Measurements from ENCODE around the gene FGF18. TPM values are rescaled to one million over a fixed set of nuclear protein-coding genes. Genes with fewer than 3 reads are reported as not detected.

FGF18 gene
- total and polyA plus RNA-seq, 2 donors (not counting 3 experiments of a cell fraction or from before 2014, with no cell fraction given) = 0.04 to 0.27 TPM

- no peak for FAIRE-seq
- Histone ChIP-seq H3K36me3 (ENCODE audit: control insufficient read depth in 2 of 2, extremely low read depth in 1 of 2, insufficient read depth in 2 of 2, low read length in 2 of 2) (no peaks in the 10 kb centered on the region), H3K9me3 (replicated peaks; ENCODE audit: control insufficient read depth, insufficient read depth, low read length) (no peaks in the 10 kb centered on the region), H3K27me3 (ENCODE audit: control insufficient read depth in 2 of 2, insufficient read depth in 2 of 2, low read length in 2 of 2) (no peaks in the 10 kb centered on the region), H3K9ac (replicated peaks; ENCODE audit: extremely low read depth, insufficient read depth, low read length) (no peak overlapping the region), H2AFZ (ENCODE audit: low read depth, low read length) (no peak overlapping the region), H4K20me1 (replicated peaks; ENCODE audit: control insufficient read depth, extremely low read depth, insufficient read depth, low read length) (no peaks in the 10 kb centered on the region), H3K9me1 (replicated peaks; ENCODE audit: control insufficient read depth, extremely low read depth, insufficient read depth, low read length) (no peaks in the 10 kb centered on the region), H3K4me2 (ENCODE audit: insufficient read depth, low read length) (no peak overlapping the region), H3K4me3 (replicated peaks in 1 of 3; ENCODE audit: insufficient read depth in 1 of 3, low read depth in 1 of 3, low read length in 3 of 3) (no peak overlapping the region), H3K27ac (ENCODE audit: insufficient read depth, low read depth, low read length) (no peak overlapping the region), H3K4me1 (ENCODE audit: control insufficient read depth, extremely low read depth, insufficient read depth, low read length) (no peaks in the 10 kb centered on the region), H3K79me2 (ENCODE audit: control insufficient read depth, insufficient read depth, low read length) (no peaks in the 10 kb centered on the region)
- BruUV-seq (replicated peaks) = no TSS peak
- dilution Hi-C loops (cut with MboI; ENCODE audit: extremely low pct_ligation_motif_present, low sequenced_read_pairs) = no loop called here
- TF ChIP-seq MYC (IDR thresholded peaks at IDR 0.05; ENCODE audit: low read depth, low read length) (no peak), POLR2AphosphoS5 (IDR thresholded peaks at IDR 0.05; ENCODE audit: insufficient read depth, low read depth, low read length) (no peak), FOS (IDR thresholded peaks at IDR 0.05; ENCODE audit: borderline replicate concordance, insufficient read depth, low read length) (no peak), GATA2 (IDR thresholded peaks at IDR 0.05; ENCODE audit: insufficient read depth, insufficient read length, low read depth, low read length) (no peak), JUN (IDR thresholded peaks at IDR 0.05; ENCODE audit: borderline replicate concordance, insufficient read depth, insufficient read length, low read depth) (no peak), EZH2 (IDR thresholded peaks at IDR 0.05; ENCODE audit: borderline replicate concordance, low read depth, low read length, severe bottlenecking) (no peak), CTCF (IDR thresholded peaks at IDR 0.05; ENCODE audit: extremely low read depth in 1 of 2, insufficient read depth in 1 of 2, low read depth in 1 of 2, low read length in 2 of 2) (no peak), POLR2A (IDR thresholded peaks at IDR 0.05; ENCODE audit: low read depth, low read length) (no peak), MAX (IDR thresholded peaks at IDR 0.05; ENCODE audit: insufficient read depth, insufficient read length) (no peak)
- ChIA-PET CTCF (interaction anchor here (1.4 kb wide), 1 partner anchor 17 kb away, joined by 4 read pairs; the partner anchor contains the start of gene FGF18), POLR2A (no interaction called here)
- intact Hi-C loops (cut with micrococcal nuclease) = no loop called here
- no peak for DNase-seq (ENCODE audit: low read depth, low spot score)
Measured at GRCh38 chr5:171435908-171436307, 16.5 kb downstream of the FGF18 start.

Data from endothelial cell of umbilical vein (primary cell).